Fibroblast of lung (primary cell): ENCODE data around the gene WIZ.

ENCODE experiments used
- CTCF ChIP-seq, 2 donors: IDR thresholded peaks in 1 of 2; conservative IDR thresholded peaks in 1 of 2; 1 replicate in 1 of 2; 2 replicates in 1 of 2; pipeline ENCODE4 v1.5.1; 2011 to 2012; ENCODE audit warnings: low read length in 2 of 2, control low read depth in 1 of 2, inconsistent platforms in 1 of 2, low read depth in 1 of 2, mild to moderate bottlenecking in 1 of 2
- EZH2 ChIP-seq: IDR thresholded peaks from 2 replicates; pipeline ENCODE4 v1.5.1; 2012; ENCODE audit warnings: low read length, control low read depth, mild to moderate bottlenecking; ENCODE audit errors: missing control alignments

- TF ChIP-seq CTCF (conservative IDR thresholded peaks at IDR 0.05 in 1 of 2, IDR thresholded peaks at IDR 0.05 in 1 of 2; ENCODE audit: low read depth in 1 of 2, low read length in 2 of 2) (no peak), EZH2 (no peak)
These were observed 16.2 kb downstream of the WIZ start for GRCh38 chr19:15433519-15434069.
